Mucosa of descending colon (tissue), 3 donors: ENCODE measurements around the gene FYN. TPM values are rescaled to one million over a fixed set of nuclear protein-coding genes. Genes with fewer than 3 reads are reported as not detected.

Source experiments
- ATAC-seq: fragments of 200-7000 bp; cut with Tn5 transposase; one replicate; pipeline ENCODE4 v1.9.1; 2020; ENCODE audit warnings: mild to moderate bottlenecking, moderate library complexity
- DNase-seq, 3 donors: peaks; one replicate each; pipeline ENCODE4 v3.0.0-alpha.2; 2020
- H3K36me3 ChIP-seq: fragments of 200-600 bp; one replicate; pipeline ENCODE4 v1.8.0; 2021; ENCODE audit warnings: low read depth, mild to moderate bottlenecking
- H3K4me1 ChIP-seq: fragments of 200-600 bp; one replicate; pipeline ENCODE4 v1.8.0; 2021; ENCODE audit warnings: low read depth, mild to moderate bottlenecking
- H3K4me3 ChIP-seq: fragments of 200-600 bp; one replicate; pipeline ENCODE4 v1.8.0; 2021; ENCODE audit warnings: mild to moderate bottlenecking
- H3K9me3 ChIP-seq: fragments of 200-600 bp; one replicate; pipeline ENCODE4 v1.8.0; 2021; ENCODE audit warnings: mild to moderate bottlenecking
- CTCF ChIP-seq: fragments of 200-600 bp; IDR thresholded peaks from one replicate; pipeline ENCODE4 v1.8.0; 2022; ENCODE audit warnings: antibody characterized with exemption, mild to moderate bottlenecking
- intact Hi-C, 2 donors: fragments of 100-400 bp; cut with DNase I in 1 of 2; cut with micrococcal nuclease in 1 of 2; formaldehyde crosslinking; loops; one replicate each; pipeline versions ENCODE4 v1.11.0 to v1.11.1; 2022; cut with DNase I, micrococcal nuclease
- total RNA-seq, 3 donors: library from RNA; stranded (reverse); fragmentation: NEBNext Ultra II Directional in 2 of 3; extraction: Animal tissue kit (Norgen Biotek cat#: 25700) in 2 of 3; gene quantifications; one replicate each; pipeline versions ENCODE4 v1.2.1 to v1.2.4, GENCODE V29; 2021 to 2023
- donor health status: DM: no; HTN: no; CAD: no; lungs with moderate emphysema.
- donor health status: DM: no; HTN: no; CAD: no.
- donor health status: DM: no; HTN: yes; CAD: no.

FYN gene
- total RNA-seq, 3 donors from 2014 or later, result 15.0 to 63.0 (median 24.8) TPM

GRCh38 chr6:111800821-111801220 lies 72.4 kb downstream of the FYN start:
- TF ChIP-seq CTCF, result no peak
- Histone ChIP-seq H3K4me1 (peaks cover 6% of the 10 kb centered on the region), H3K36me3 (no peaks in the 10 kb centered on the region), H3K9me3 (no peaks in the 10 kb centered on the region), H3K4me3 (no peak overlapping the region)
- no peak for DNase-seq
- intact Hi-C loops, result no loop called here
- no peak for ATAC-seq

- peaks cover 6% of the 10 kb centered on the region for H3K4me1 ChIP-seq
- no peak for ATAC-seq
- H3K4me3 ChIP-seq, result no peak overlapping the region
- no peak for TF ChIP-seq CTCF
- no peaks in the 10 kb centered on the region for H3K9me3 ChIP-seq
- intact Hi-C loops, result no loop called here
- H3K36me3 ChIP-seq, result no peaks in the 10 kb centered on the region
- no peak for DNase-seq
These were observed 72.9 kb downstream of the FYN start for GRCh38 chr6:111800259-111800765.

GRCh38 chr6:111799576-111800258 lies 73.5 kb downstream of the FYN start:
- no peak overlapping the region for H3K4me3 ChIP-seq
- DNase-seq, result no peak
- no peaks in the 10 kb centered on the region for H3K36me3 ChIP-seq
- H3K9me3 ChIP-seq, result no peaks in the 10 kb centered on the region
- no peak for ATAC-seq
- intact Hi-C loops, result no loop called here
- peaks cover 4% of the 10 kb centered on the region for H3K4me1 ChIP-seq
- no peak for TF ChIP-seq CTCF

- ATAC-seq (no peak), DNase-seq (no peak)
- TF ChIP-seq CTCF, result no peak
- Histone ChIP-seq H3K9me3 (no peaks in the 10 kb centered on the region), H3K4me1 (no peaks in the 10 kb centered on the region), H3K4me3 (no peak overlapping the region), H3K36me3 (no peaks in the 10 kb centered on the region)
- intact Hi-C loops, result no loop called here
These were observed 74.9 kb downstream of the FYN start for GRCh38 chr6:111798281-111798725.

GRCh38 chr6:111796310-111796918 lies 76.8 kb downstream of the FYN start:
- no peaks in the 10 kb centered on the region for H3K9me3 ChIP-seq
- TF ChIP-seq CTCF, result no peak
- no peaks in the 10 kb centered on the region for H3K36me3 ChIP-seq
- intact Hi-C loops, result no loop called here
- no peak for DNase-seq
- ATAC-seq, result no peak
- H3K4me3 ChIP-seq, result no peak overlapping the region
- no peaks in the 10 kb centered on the region for H3K4me1 ChIP-seq
